NCI-H1417 treated with DMSO at 0.1 percent for 48 hours (cell line): ENCODE results near the gene GPD1.
"Not testable (repeated sequence)": the region's sequence is repeated elsewhere in the genome, so short reads cannot be mapped to it uniquely, and the experiment has no call there.

Source experiments
- DNase-seq: peaks from one replicate; lab custom pipeline; 2025; lab: John Stamatoyannopoulos, UW

GPD1 gene

GRCh38 chr12:50073712-50074111 lies 30.1 kb upstream of the GPD1 start:
- no peak for DNase-seq

GRCh38 chr12:50074936-50075807 lies 28.6 kb upstream of the GPD1 start:
- DNase-seq = peak; percentile 32

- no peak for DNase-seq
Measured at GRCh38 chr12:50075808-50076170, 28.0 kb upstream of the GPD1 start.

- no peak for DNase-seq
Measured at GRCh38 chr12:50077099-50077498, 26.7 kb upstream of the GPD1 start.

GRCh38 chr12:50078281-50078680 lies 25.5 kb upstream of the GPD1 start:
- DNase-seq = no peak

- no peak for DNase-seq
Measured at GRCh38 chr12:50079771-50080170, 24.0 kb upstream of the GPD1 start.

- DNase-seq = no peak
Measured at GRCh38 chr12:50081096-50081808, 22.6 kb upstream of the GPD1 start.

- DNase-seq = no peak
Measured at GRCh38 chr12:50082644-50083043, 21.2 kb upstream of the GPD1 start.

- no peak for DNase-seq
Measured at GRCh38 chr12:50083301-50083700, 20.5 kb upstream of the GPD1 start.

- DNase-seq = not testable (repeated sequence)
Measured at GRCh38 chr12:50084409-50084774, 19.4 kb upstream of the GPD1 start.

GRCh38 chr12:50084775-50085614 lies 18.8 kb upstream of the GPD1 start, which contains the start of gene SMARCD1:
SMARCD1 (plus strand) TSS chr12:50085342; CDS start chr12:50085370, 28 bp downstream.
- peak; percentile 84 for DNase-seq

- no peak for DNase-seq
Measured at GRCh38 chr12:50085615-50086072, 18.2 kb upstream of the GPD1 start.

GRCh38 chr12:50086148-50086547 lies 17.7 kb upstream of the GPD1 start:
- no peak for DNase-seq

- DNase-seq = no peak
Measured at GRCh38 chr12:50087151-50087550, 16.7 kb upstream of the GPD1 start.

- DNase-seq = no peak
Measured at GRCh38 chr12:50087995-50088394, 15.8 kb upstream of the GPD1 start.

GRCh38 chr12:50088577-50089335 lies 15.1 kb upstream of the GPD1 start:
- peak; percentile 3 for DNase-seq

GRCh38 chr12:50089730-50090129 lies 14.1 kb upstream of the GPD1 start:
- no peak for DNase-seq

- no peak for DNase-seq
Measured at GRCh38 chr12:50090391-50090790, 13.4 kb upstream of the GPD1 start.

GRCh38 chr12:50097952-50098351 lies 5.9 kb upstream of the GPD1 start:
- DNase-seq = no peak

- DNase-seq = no peak
Measured at GRCh38 chr12:50099302-50100008, 4.4 kb upstream of the GPD1 start.

GRCh38 chr12:50100561-50100960 lies 3.2 kb upstream of the GPD1 start:
- DNase-seq = no peak
